CD4-positive, alpha-beta T cell treated with Interleukin-2 at 100 ng/mL for 4 hours (primary cell): ENCODE data around the gene TP53BP2.
"Not testable (repeated sequence)": the region's sequence is repeated elsewhere in the genome, so short reads cannot be mapped to it uniquely, and the experiment has no call there.

Source experiments
- DNase-seq: peaks from one replicate; pipeline ENCODE4 v3.0.0-alpha.2; 2020; ENCODE audit warnings: low spot score

Gene TP53BP2

DNA sequence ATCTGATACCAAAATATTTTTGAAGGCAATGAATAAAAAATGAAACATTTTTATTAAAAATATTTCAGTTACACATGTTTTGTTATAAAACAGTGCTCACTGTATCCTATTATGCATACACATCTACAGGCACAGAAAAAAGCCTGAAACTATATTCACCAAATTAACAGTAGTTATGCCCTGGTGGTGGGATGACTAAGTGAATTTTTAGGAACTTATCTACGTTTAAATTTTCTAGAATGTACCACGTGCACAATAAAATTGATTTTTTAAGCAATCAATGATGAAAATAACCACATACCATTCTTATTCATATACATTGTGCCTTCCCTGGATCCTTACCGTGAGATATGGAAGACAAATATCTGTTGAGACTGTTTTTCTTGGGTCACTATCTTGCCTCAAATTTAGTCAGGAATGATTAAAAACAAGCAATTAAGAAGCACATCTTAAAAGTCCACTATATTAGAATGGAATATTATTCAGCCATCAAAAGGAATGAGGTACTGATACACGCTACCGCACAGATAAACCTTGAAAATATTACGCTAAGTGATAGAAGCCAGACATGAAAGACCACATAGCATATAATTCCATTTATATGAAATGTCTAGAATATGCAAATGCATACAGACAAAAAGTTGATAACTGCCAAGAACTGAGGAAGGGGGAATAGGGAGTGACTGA is 17.4 kb downstream of the TP53BP2 start:
- no peak for DNase-seq

- DNase-seq: no peak
Measured at GRCh38 chr1:223827193-223827663, 18.5 kb downstream of the TP53BP2 start.

DNA sequence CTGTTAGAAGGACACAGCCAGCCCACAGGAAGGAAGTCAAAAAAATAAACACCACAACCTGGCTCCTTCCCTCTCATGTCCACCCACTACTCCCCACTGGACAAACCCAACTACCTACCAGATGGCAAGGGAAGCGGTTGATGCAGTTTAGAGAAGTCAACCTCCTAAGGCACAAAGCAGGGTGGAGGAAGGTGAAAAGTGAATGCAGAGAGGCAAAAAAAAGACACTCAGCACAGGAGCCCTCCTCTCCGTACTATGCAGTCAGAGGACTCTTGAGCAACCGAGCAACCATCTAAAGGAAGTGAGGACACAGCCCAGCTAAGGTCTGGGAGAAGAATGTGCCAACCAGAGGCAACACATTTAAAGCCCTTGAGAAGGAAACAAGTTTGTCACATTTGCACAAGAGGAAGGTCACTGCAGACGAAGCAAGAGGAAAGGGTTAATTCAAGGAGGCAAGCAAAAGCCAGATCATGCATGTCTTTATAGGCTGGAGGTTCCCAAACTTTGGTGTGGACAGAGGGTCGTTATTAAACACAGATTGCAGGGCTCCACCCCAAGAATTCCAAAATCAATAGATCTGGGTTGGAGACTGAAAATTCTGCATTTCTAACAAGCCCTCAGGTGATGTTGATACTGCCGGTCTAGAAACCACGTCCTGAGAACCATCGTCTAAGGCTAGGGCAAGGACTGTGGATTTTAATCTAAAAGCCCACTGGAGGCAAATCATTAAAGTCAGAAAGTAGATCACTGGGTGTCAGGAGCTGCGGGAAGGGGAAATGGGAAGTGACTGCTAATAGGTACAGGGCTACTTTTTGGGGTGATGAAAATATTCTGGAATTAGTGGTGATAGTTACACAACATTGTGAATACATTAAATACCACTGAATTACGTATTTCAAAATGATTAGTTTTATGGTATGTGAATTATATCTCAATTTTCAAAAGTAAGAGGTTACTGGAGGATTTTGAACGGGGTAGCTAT is 19.7 kb downstream of the TP53BP2 start:
- DNase-seq: no peak

GRCh38 chr1:223824712-223825111 is 21.0 kb downstream of the TP53BP2 start:
- no peak for DNase-seq

GRCh38 chr1:223824287-223824686 is 21.5 kb downstream of the TP53BP2 start:
- no peak for DNase-seq

- DNase-seq: no peak
Measured at GRCh38 chr1:223820971-223821370, 24.8 kb downstream of the TP53BP2 start.

DNA sequence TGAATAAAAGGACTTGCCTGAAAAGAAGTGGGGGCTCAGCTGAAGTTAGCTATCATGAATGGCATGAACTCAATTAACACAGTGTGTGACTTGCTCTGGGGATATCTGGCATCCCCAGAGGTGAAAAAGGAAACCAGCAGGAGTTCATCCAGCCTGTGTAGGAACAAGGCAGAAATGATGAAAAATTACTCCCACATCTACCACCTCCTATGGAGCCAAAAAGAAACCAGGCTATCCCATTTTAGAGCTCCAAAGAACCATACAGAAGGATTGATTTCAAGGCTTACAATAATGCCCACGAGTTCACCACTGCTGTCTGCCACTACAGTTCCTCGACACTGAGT is 25.3 kb downstream of the TP53BP2 start:
- no peak for DNase-seq

- DNase-seq: no peak
Measured at GRCh38 chr1:223819730-223820514, 25.8 kb downstream of the TP53BP2 start.

DNA sequence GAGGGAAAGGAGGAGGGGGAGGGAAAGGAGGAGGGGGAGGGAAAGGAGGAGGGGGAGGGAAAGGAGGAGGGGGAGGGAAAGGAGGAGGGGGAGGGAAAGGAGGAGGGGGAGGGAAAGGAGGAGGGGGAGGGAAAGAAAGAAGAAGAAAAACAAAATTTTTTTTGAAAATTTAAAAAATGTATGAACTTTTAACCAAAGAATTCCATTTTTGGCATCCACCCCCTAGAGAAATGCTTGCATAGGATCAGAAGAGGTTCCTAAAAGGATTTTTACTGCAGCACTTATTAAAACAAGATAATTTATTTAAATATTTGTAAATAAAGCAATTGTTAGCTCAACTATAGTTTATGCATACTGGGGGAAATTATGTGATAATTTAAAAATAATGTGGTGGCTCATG is 28.5 kb downstream of the TP53BP2 start:
- not testable (repeated sequence) for DNase-seq

DNA sequence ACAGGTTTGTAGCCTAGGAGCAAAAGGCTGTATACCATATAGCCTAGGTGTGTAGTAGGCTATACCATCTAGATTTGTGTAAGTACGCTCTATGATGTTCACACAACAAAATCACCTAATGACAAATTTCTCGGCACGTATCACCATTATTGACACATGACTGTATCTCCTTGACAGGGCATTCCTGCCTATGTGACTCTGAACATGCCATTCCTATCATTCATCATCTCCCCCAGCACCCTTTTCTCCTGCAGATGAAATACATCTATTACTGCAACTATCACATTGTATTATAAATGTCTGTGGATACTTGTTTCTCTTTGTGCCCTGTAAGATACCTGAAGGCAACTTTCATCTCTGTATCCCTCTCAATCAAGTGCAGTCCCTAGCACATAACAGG is 29.9 kb downstream of the TP53BP2 start:
- no peak for DNase-seq

GRCh38 chr1:223815020-223815853 is 30.5 kb downstream of the TP53BP2 start:
- no peak for DNase-seq

- no peak for DNase-seq
Measured at GRCh38 chr1:223813645-223814044, 32.1 kb downstream of the TP53BP2 start.

- DNase-seq: peak; percentile 61
Measured at GRCh38 chr1:223811634-223812101, 34.1 kb downstream of the TP53BP2 start.

GRCh38 chr1:223810586-223810985 is 35.2 kb downstream of the TP53BP2 start:
- DNase-seq: no peak

DNA sequence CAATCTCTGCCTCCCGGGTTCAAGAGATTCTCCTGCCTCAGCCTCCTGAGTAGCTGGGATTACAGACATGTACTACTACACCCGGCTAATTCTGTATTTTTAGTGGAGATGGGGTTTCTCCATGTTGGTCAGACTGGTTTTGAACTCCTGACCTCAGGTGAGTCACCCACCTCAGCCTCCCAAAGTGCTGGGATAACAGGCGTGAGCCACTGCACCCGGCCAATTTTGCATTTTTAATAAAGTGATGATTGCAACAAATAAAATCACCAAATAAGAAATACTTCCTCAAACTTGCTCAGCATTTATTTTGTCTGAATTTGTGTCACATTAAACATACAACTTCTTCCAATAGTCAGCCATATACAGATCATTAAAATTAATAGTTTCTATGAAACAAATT is 35.8 kb downstream of the TP53BP2 start:
- not testable (repeated sequence) for DNase-seq

DNA sequence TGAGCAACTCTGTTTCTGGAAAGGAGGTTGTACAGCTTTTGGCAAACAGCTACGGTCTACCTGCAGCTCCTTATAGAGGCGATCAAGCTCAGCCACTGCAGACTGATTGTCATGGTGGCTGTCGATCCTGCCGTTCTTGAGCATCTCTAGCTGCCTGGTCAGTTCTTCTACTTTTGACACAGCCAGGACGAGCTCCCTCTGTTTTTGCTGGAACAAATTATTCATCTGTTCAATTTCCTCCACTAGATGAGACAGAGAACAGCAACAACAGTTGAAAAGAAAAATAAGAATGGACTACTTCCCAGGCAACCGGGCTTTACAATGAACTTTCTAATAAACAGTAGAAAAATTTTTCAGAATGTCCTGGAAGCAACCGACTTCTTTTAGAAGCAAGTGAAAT is 42.5 kb downstream of the TP53BP2 start:
- DNase-seq: no peak

GRCh38 chr1:223802602-223803001 is 43.1 kb downstream of the TP53BP2 start:
- DNase-seq: no peak

DNA sequence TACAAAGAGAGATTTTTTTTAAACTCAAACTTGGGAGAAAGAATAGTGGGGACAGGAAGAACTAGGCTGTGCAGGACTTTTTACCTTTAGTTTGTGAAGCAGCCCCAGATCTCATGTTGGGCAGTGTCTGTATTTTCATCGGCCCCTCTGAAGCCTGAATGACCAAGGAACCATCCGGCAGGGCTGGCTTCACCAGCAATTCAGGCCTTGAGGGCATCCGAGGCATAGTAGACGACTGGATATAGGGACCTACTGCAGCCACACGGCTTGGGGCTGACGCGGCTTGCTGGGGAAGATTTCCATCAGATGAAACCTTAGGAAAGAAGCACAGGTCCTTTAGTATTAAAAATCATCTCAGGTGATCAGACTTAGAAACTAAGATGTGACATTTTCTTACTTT is 43.7 kb downstream of the TP53BP2 start:
- DNase-seq: no peak

- no peak for DNase-seq
Measured at GRCh38 chr1:223796210-223796609, 49.5 kb downstream of the TP53BP2 start.

GRCh38 chr1:223794136-223794880 is 51.4 kb downstream of the TP53BP2 start:
- DNase-seq: no peak

GRCh38 chr1:223793716-223794115 is 52.0 kb downstream of the TP53BP2 start:
- no peak for DNase-seq
